H1 (cell line): Measurements from ENCODE around the gene RARB. TPM values are rescaled to one million over a fixed set of nuclear protein-coding genes. Genes with fewer than 3 reads are reported as not detected.

Source experiments
- BRCA1 ChIP-seq: IDR thresholded peaks from 2 replicates; pipeline ENCODE4 v1.6.1; 2012; ENCODE audit warnings: low read depth, low read length, improper control_type of control experiment
- SP1 ChIP-seq: IDR thresholded peaks from 2 replicates; pipeline ENCODE4 v1.6.1; 2011; ENCODE audit warnings: low read depth, low read length
- polyA plus RNA-seq, 7 experiments: library from polyadenylated mRNA; depleted of rRNA in 3 of 7; stranded (reverse) in 5 of 7; unstranded in 2 of 7; fragments of >200 nt in 5 of 7; fragments of 200-250 nt in 2 of 7; gene quantifications; 1 replicate in 5 of 7; 2 replicates in 1 of 7; 4 replicates in 1 of 7; pipeline versions ENCODE4 v1.2.1 to v1.2.3, GENCODE V29; 2011 to 2013; ENCODE audit warnings: missing spikeins in 2 of 7, mixed read lengths in 2 of 7
- total RNA-seq: library from RNA; stranded (reverse); fragmentation: NEBNext Ultra II Directional; extraction: Animal tissue kit (Norgen Biotek cat#: 25700); gene quantifications from 2 replicates; pipeline ENCODE4 v1.2.1, GENCODE V29; 2021
- TF ChIP-seq, protein P1 (sequence below): IDR thresholded peaks from 2 replicates; pipeline ENCODE4 v1.6.1; 2012; ENCODE audit warnings: inconsistent platforms

The RARB gene
- total and polyA plus RNA-seq, 2 of the 8 experiments (the other 6 are each of a cell fraction or from before 2014, with no cell fraction given), result 0.15 to 0.22 TPM

DNA sequence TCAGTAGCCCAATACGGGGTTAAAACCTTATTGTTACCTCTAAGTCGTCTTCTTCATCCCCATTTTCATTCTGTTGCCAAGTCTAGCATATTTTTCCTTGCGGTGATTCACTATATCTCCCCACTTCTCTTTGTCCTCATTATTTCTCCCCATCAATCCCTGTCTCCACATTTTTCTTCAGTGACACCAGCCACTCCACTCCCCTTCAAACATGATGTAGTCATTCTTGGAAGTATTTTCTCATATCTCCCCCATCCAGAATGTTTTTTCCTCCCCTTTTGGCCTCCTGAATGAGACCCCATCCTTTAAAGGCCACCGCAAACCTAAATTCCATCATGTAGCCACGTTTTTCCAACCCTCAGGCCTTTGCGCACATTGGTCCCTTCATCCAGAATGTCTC, 130.7 kb downstream of the RARB start (continued):
- TF ChIP-seq, protein P1, sequence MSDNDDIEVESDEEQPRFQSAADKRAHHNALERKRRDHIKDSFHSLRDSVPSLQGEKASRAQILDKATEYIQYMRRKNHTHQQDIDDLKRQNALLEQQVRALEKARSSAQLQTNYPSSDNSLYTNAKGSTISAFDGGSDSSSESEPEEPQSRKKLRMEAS, result no peak
- TF ChIP-seq BRCA1, result no peak
- TF ChIP-seq SP1, result no peak
